Neural progenitor cell (in vitro differentiated cells): ENCODE data around the gene CCDC91.

Experiments
- EZH2 ChIP-seq: fragments of 200-600 bp; sonication (generic); IDR thresholded peaks from 2 replicates; pipeline ENCODE4 v1.6.1; 2017; ENCODE audit warnings: antibody characterized with exemption, mild to moderate bottlenecking, moderate library complexity
- EZH2phosphoT487 ChIP-seq: fragments of 200-600 bp; sonication (generic); IDR thresholded peaks from 2 replicates; pipeline ENCODE4 v1.6.1; 2017; ENCODE audit warnings: antibody characterized with exemption
- TF ChIP-seq, protein P1 (sequence below): fragments of 200-600 bp; sonication (generic); IDR thresholded peaks from 2 replicates; pipeline ENCODE4 v1.5.1; 2017; ENCODE audit warnings: antibody characterized with exemption, mild to moderate bottlenecking

DNA sequence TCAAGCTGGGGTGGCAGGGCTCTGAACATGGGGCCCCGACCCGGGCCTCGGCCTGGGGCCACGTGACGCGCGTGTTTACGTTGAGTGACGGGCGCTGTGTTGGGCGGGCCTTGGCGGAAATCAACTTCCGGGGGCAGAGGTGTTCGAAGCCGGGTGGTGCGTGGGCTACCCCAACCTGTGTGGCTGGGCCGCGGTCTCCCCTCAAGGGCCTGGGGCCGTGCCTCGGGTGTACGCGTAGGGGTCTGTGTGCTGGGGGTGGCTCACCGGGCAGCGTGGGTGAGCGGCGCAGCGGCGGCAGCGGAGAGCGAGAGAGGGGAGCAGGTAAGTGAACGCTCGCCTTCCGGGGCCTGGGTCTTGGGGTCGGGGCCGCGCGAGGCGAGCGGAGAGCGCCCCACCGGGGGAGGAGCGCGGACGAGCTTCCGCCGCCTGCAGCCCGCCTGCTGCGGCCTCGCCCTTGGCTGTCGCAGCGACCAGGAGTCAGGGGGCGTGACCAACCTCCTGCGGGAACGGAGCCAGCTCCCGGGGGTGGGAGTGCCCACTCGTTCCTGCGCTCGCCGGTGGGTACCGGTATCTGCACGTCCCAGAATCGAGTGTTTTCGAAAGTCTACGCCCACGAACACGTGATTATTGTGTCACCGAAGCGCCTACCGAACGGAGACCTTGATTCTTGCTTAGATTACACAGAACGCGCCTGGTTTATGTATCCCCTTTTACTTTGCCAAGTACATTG lies at the start of gene CCDC91:
- TF ChIP-seq, protein P1, sequence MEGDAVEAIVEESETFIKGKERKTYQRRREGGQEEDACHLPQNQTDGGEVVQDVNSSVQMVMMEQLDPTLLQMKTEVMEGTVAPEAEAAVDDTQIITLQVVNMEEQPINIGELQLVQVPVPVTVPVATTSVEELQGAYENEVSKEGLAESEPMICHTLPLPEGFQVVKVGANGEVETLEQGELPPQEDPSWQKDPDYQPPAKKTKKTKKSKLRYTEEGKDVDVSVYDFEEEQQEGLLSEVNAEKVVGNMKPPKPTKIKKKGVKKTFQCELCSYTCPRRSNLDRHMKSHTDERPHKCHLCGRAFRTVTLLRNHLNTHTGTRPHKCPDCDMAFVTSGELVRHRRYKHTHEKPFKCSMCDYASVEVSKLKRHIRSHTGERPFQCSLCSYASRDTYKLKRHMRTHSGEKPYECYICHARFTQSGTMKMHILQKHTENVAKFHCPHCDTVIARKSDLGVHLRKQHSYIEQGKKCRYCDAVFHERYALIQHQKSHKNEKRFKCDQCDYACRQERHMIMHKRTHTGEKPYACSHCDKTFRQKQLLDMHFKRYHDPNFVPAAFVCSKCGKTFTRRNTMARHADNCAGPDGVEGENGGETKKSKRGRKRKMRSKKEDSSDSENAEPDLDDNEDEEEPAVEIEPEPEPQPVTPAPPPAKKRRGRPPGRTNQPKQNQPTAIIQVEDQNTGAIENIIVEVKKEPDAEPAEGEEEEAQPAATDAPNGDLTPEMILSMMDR, result no peak
- no peak for TF ChIP-seq EZH2
- no peak for TF ChIP-seq EZH2phosphoT487
